ENCODE measurements around the gene TFDP1. TPM values are rescaled to one million over a fixed set of nuclear protein-coding genes. Genes with fewer than 3 reads are reported as not detected.

TFDP1 gene
- total and polyA plus RNA-seq, 5 donors from 2014 or later, result 31.1 to 64.3 (median 39.8) TPM

- Histone ChIP-seq H3K27me3 (ENCODE audit: control insufficient read depth, insufficient read depth, low read length) (peaks cover 3% of the 10 kb centered on the region), H3K9me3 (ENCODE audit: control insufficient read depth in 2 of 2, low read length in 2 of 2) (no peaks in the 10 kb centered on the region), H3K4me3 (ENCODE audit: low read depth, low read length) (no peak overlapping the region), H3K36me3 (ENCODE audit: control insufficient read depth, insufficient read depth, low read length) (no peaks in the 10 kb centered on the region), H3K27ac (ENCODE audit: insufficient read depth, low read length, poor library complexity, severe bottlenecking) (no peak overlapping the region), H3K4me1 (ENCODE audit: control insufficient read depth, insufficient read depth, low read length, poor library complexity, severe bottlenecking) (no peaks in the 10 kb centered on the region)
- Mint-ChIP-seq H3K9me3 (no peaks in the 10 kb centered on the region), H3K27me3 (peaks cover 18% of the 10 kb centered on the region), H3K4me1 (peaks cover 0 to 5% (median 4%) of the 10 kb centered on the region in 4 donors), H3K36me3 (no peaks in the 10 kb centered on the region), H3K4me3 (no peak overlapping the region), H3K27ac (no peak overlapping the region)
- no peak for DNase-seq
- no peak for ATAC-seq (ENCODE audit: low read depth in 2 of 2)
Measured at GRCh38 chr13:113565526-113566226, 18.9 kb upstream of the TFDP1 start.

- no peaks in the 10 kb centered on the region for H3K9me3 Mint-ChIP-seq
- DNase-seq, result no peak
- H3K27me3 ChIP-seq (ENCODE audit: control insufficient read depth, insufficient read depth, low read length), result peaks cover 3% of the 10 kb centered on the region
- H3K4me3 Mint-ChIP-seq, result no peak overlapping the region
- H3K27me3 Mint-ChIP-seq, result peaks cover 19% of the 10 kb centered on the region
- H3K4me1 Mint-ChIP-seq, result peaks cover 0 to 5% (median 4%) of the 10 kb centered on the region in 4 donors
- no peaks in the 10 kb centered on the region for H3K9me3 ChIP-seq (ENCODE audit: control insufficient read depth in 2 of 2, low read length in 2 of 2)
- H3K36me3 Mint-ChIP-seq, result no peaks in the 10 kb centered on the region
- no peak overlapping the region for H3K27ac ChIP-seq (ENCODE audit: insufficient read depth, low read length, poor library complexity, severe bottlenecking)
- no peaks in the 10 kb centered on the region for H3K36me3 ChIP-seq (ENCODE audit: control insufficient read depth, insufficient read depth, low read length)
- H3K4me3 ChIP-seq (ENCODE audit: low read depth, low read length), result no peak overlapping the region
- no peak overlapping the region for H3K27ac Mint-ChIP-seq
- ATAC-seq (ENCODE audit: low read depth in 2 of 2), result no peak
- no peaks in the 10 kb centered on the region for H3K4me1 ChIP-seq (ENCODE audit: control insufficient read depth, insufficient read depth, low read length, poor library complexity, severe bottlenecking)
Measured at GRCh38 chr13:113566227-113566561, 18.4 kb upstream of the TFDP1 start.

DNA sequence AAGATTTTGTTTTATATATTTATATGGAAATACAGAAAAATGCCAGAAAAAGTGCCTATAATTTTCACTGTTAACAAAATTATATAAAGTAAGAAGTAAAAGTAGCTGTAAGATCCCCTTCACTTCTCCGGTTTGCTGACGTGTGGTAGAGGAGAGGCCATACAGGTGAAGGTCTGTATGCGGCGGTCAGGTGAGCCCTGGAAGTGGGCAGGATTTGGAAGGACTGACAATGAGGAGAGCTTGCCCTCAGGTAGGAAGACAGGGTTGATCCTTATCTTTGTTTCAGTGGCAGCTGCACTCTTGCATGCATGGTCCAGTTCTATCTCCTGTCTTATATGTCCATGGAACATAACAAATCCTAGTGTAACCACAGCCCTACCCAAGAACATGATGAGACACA, 16.9 kb upstream of the TFDP1 start:
- Histone ChIP-seq H3K27me3 (ENCODE audit: control insufficient read depth, insufficient read depth, low read length) (peaks cover 3% of the 10 kb centered on the region), H3K4me1 (ENCODE audit: control insufficient read depth, insufficient read depth, low read length, poor library complexity, severe bottlenecking) (no peaks in the 10 kb centered on the region), H3K9me3 (ENCODE audit: control insufficient read depth in 2 of 2, low read length in 2 of 2) (no peaks in the 10 kb centered on the region), H3K4me3 (ENCODE audit: low read depth, low read length) (no peak overlapping the region), H3K27ac (ENCODE audit: insufficient read depth, low read length, poor library complexity, severe bottlenecking) (no peak overlapping the region), H3K36me3 (ENCODE audit: control insufficient read depth, insufficient read depth, low read length) (no peaks in the 10 kb centered on the region)
- ATAC-seq (ENCODE audit: low read depth in 2 of 2), result no peak
- H3K4me3 Mint-ChIP-seq, result no peak overlapping the region
- DNase-seq, result no peak
- no peak overlapping the region for H3K27ac Mint-ChIP-seq
- H3K9me3 Mint-ChIP-seq, result peaks cover 0 to 6% (median 2%) of the 10 kb centered on the region in 7 donors
- H3K4me1 Mint-ChIP-seq, result peaks cover 0 to 4% (median 2%) of the 10 kb centered on the region in 4 donors
- H3K36me3 Mint-ChIP-seq, result no peaks in the 10 kb centered on the region
- peaks cover 19% of the 10 kb centered on the region for H3K27me3 Mint-ChIP-seq

GRCh38 chr13:113573065-113573464, 11.5 kb upstream of the TFDP1 start:
- no peak overlapping the region for H3K4me3 ChIP-seq (ENCODE audit: low read depth, low read length)
- no peak for DNase-seq
- no peak for ATAC-seq (ENCODE audit: low read depth in 2 of 2)
- no peaks in the 10 kb centered on the region for H3K36me3 Mint-ChIP-seq
- no peaks in the 10 kb centered on the region for H3K4me1 Mint-ChIP-seq
- peaks cover 13% of the 10 kb centered on the region for H3K27me3 ChIP-seq (ENCODE audit: control insufficient read depth, insufficient read depth, low read length)
- H3K27ac Mint-ChIP-seq, result no peak overlapping the region
- H3K9me3 Mint-ChIP-seq, result peaks cover 3 to 35% (median 8%) of the 10 kb centered on the region in 7 donors
- H3K4me3 Mint-ChIP-seq, result no peak overlapping the region
- peaks cover 10 to 15% of the 10 kb centered on the region in 2 experiments for H3K9me3 ChIP-seq (ENCODE audit: control insufficient read depth in 2 of 2, low read length in 2 of 2)
- no peaks in the 10 kb centered on the region for H3K4me1 ChIP-seq (ENCODE audit: control insufficient read depth, insufficient read depth, low read length, poor library complexity, severe bottlenecking)
- H3K27ac ChIP-seq (ENCODE audit: insufficient read depth, low read length, poor library complexity, severe bottlenecking), result no peak overlapping the region
- H3K36me3 ChIP-seq (ENCODE audit: control insufficient read depth, insufficient read depth, low read length), result no peaks in the 10 kb centered on the region
- peaks cover 34% of the 10 kb centered on the region for H3K27me3 Mint-ChIP-seq

- Histone ChIP-seq H3K9me3 (ENCODE audit: control insufficient read depth in 2 of 2, low read length in 2 of 2) (peaks cover 10 to 15% of the 10 kb centered on the region in 2 experiments), H3K4me1 (ENCODE audit: control insufficient read depth, insufficient read depth, low read length, poor library complexity, severe bottlenecking) (no peaks in the 10 kb centered on the region), H3K36me3 (ENCODE audit: control insufficient read depth, insufficient read depth, low read length) (no peaks in the 10 kb centered on the region), H3K27ac (ENCODE audit: insufficient read depth, low read length, poor library complexity, severe bottlenecking) (no peak overlapping the region), H3K27me3 (ENCODE audit: control insufficient read depth, insufficient read depth, low read length) (peaks cover 9% of the 10 kb centered on the region), H3K4me3 (ENCODE audit: low read depth, low read length) (no peak overlapping the region)
- Mint-ChIP-seq H3K27me3 (peaks cover 15% of the 10 kb centered on the region), H3K36me3 (no peaks in the 10 kb centered on the region), H3K4me3 (no peak overlapping the region), H3K27ac (no peak overlapping the region), H3K9me3 (peaks cover 3 to 36% (median 12%) of the 10 kb centered on the region in 7 donors), H3K4me1 (no peaks in the 10 kb centered on the region)
- ATAC-seq (ENCODE audit: low read depth in 2 of 2) (no peak), DNase-seq (no peak)
Measured at GRCh38 chr13:113576597-113576996, 8.0 kb upstream of the TFDP1 start.

- H3K27ac ChIP-seq (ENCODE audit: insufficient read depth, low read length, poor library complexity, severe bottlenecking), result no peak overlapping the region
- H3K36me3 ChIP-seq (ENCODE audit: control insufficient read depth, insufficient read depth, low read length), result no peaks in the 10 kb centered on the region
- no peaks in the 10 kb centered on the region for H3K4me1 ChIP-seq (ENCODE audit: control insufficient read depth, insufficient read depth, low read length, poor library complexity, severe bottlenecking)
- Mint-ChIP-seq H3K4me1 (no peaks in the 10 kb centered on the region), H3K9me3 (peaks cover 3 to 31% (median 12%) of the 10 kb centered on the region in 7 donors), H3K27ac (no peak overlapping the region), H3K4me3 (peak overlapping the region in 1 of 4 donors; percentile 36), H3K27me3 (peaks cover 15% of the 10 kb centered on the region), H3K36me3 (no peaks in the 10 kb centered on the region)
- peaks cover 10 to 15% of the 10 kb centered on the region in 2 experiments for H3K9me3 ChIP-seq (ENCODE audit: control insufficient read depth in 2 of 2, low read length in 2 of 2)
- ATAC-seq (ENCODE audit: low read depth in 2 of 2) (no peak), DNase-seq (no peak)
- H3K27me3 ChIP-seq (ENCODE audit: control insufficient read depth, insufficient read depth, low read length), result peaks cover 9% of the 10 kb centered on the region
- H3K4me3 ChIP-seq (ENCODE audit: low read depth, low read length), result no peak overlapping the region
Measured at GRCh38 chr13:113577881-113578435, 6.6 kb upstream of the TFDP1 start.

- Mint-ChIP-seq H3K27me3 (peaks cover 6% of the 10 kb centered on the region), H3K36me3 (no peaks in the 10 kb centered on the region), H3K4me3 (no peak overlapping the region), H3K9me3 (peaks cover 0 to 26% (median 12%) of the 10 kb centered on the region in 7 donors), H3K27ac (no peak overlapping the region), H3K4me1 (no peaks in the 10 kb centered on the region)
- Histone ChIP-seq H3K36me3 (ENCODE audit: control insufficient read depth, insufficient read depth, low read length) (no peaks in the 10 kb centered on the region), H3K27me3 (ENCODE audit: control insufficient read depth, insufficient read depth, low read length) (peaks cover 9% of the 10 kb centered on the region), H3K9me3 (ENCODE audit: control insufficient read depth in 2 of 2, low read length in 2 of 2) (peaks cover 10 to 15% of the 10 kb centered on the region in 2 experiments), H3K4me3 (ENCODE audit: low read depth, low read length) (no peak overlapping the region), H3K4me1 (ENCODE audit: control insufficient read depth, insufficient read depth, low read length, poor library complexity, severe bottlenecking) (peaks cover 3% of the 10 kb centered on the region), H3K27ac (ENCODE audit: insufficient read depth, low read length, poor library complexity, severe bottlenecking) (no peak overlapping the region)
- DNase-seq, result no peak
- no peak for ATAC-seq (ENCODE audit: low read depth in 2 of 2)
Measured at GRCh38 chr13:113579686-113580085, 4.9 kb upstream of the TFDP1 start.

GRCh38 chr13:113581871-113582270, 2.7 kb upstream of the TFDP1 start:
- Histone ChIP-seq H3K9me3 (ENCODE audit: control insufficient read depth in 2 of 2, low read length in 2 of 2) (peaks cover 4 to 6% of the 10 kb centered on the region in 2 experiments), H3K4me3 (ENCODE audit: low read depth, low read length) (no peak overlapping the region), H3K27ac (ENCODE audit: insufficient read depth, low read length, poor library complexity, severe bottlenecking) (no peak overlapping the region), H3K27me3 (ENCODE audit: control insufficient read depth, insufficient read depth, low read length) (no peaks in the 10 kb centered on the region), H3K4me1 (ENCODE audit: control insufficient read depth, insufficient read depth, low read length, poor library complexity, severe bottlenecking) (peaks cover 19% of the 10 kb centered on the region), H3K36me3 (ENCODE audit: control insufficient read depth, insufficient read depth, low read length) (no peaks in the 10 kb centered on the region)
- Mint-ChIP-seq H3K36me3 (no peaks in the 10 kb centered on the region), H3K27me3 (peaks cover 5% of the 10 kb centered on the region), H3K4me3 (peak overlapping the region in 3 of 4 donors; percentile 26 to 89 (median 88)), H3K9me3 (peaks cover 0 to 13% (median 2%) of the 10 kb centered on the region in 7 donors), H3K4me1 (peaks cover 6 to 15% (median 11%) of the 10 kb centered on the region in 4 donors), H3K27ac (no peak overlapping the region)
- DNase-seq (no peak), ATAC-seq (ENCODE audit: low read depth in 2 of 2) (no peak)

Data from CD4-positive, CD25-positive, alpha-beta regulatory T cell (primary cell).